ENCODE measurements around the gene TFIP11.

TFIP11 gene
- long read RNA-seq, transcript TFIP11-201 (16 exons, 2,896 nt) = minor isoform, 45 of 590 reads
- long read RNA-seq, transcript TFIP11-204 (15 exons, 3,586 nt) = major isoform, 457 of 590 reads
- long read RNA-seq, partial matches to known transcripts = 11 of 590 reads
- long read RNA-seq, other reads (novel, unspliced or antisense) = 72 of 590 reads

DNA sequence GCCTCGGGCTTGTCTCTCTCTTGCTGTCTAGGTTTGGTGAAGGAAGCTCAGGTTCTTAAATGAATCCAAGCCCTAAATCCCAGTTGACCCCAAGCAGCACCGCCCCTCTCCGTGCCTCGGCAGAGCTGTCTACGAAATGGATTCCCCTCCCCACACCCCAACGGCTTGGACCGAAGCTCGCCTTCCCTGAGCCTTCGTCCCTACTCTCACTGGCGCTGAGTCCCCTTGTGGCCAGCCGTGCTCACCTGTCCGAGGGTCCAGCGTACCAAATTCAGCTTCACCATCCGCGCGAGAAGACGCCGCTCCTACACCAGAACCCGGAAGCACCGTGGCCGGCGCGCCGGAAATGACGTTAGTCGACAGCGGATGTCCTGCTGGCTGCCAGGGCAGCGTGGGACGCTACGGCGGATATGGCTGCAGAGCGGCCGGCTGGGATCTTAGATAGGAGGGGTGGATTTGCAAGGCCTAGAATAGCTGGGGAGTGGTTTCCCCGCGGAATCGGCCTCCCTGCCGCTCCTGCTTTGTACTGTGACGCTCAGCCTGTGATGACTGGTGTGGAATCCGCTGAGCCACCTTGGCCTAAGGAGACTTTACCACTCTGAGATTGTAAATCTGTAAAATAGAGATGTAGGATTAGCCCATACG is at the start of gene TFIP11:
Gene TFIP11, minus strand, starts transcription at position 325 of the 645 bp plus-strand sequence. CDS start 2,201 bp downstream, outside the sequence.
- peak; percentile 73 to 93 for DNase-seq (ENCODE audit: low read depth in 1 of 2, low spot score in 1 of 2)
- TF ChIP-seq GABPA (IDR thresholded peaks at IDR 0.05; ENCODE audit: low read depth) (peak; percentile 95), SPI1 (IDR thresholded peaks at IDR 0.05; ENCODE audit: borderline replicate concordance, low read depth) (no peak), POLR2AphosphoS5 (IDR thresholded peaks at IDR 0.05; ENCODE audit: low read depth) (peak; percentile 90)
- Histone ChIP-seq H3K27me3 (ENCODE audit: insufficient read depth, poor library complexity, severe bottlenecking) (no peaks in the 10 kb centered on the region), H3K4me3 (replicated peaks; ENCODE audit: insufficient read depth, low read length) (peak within 1 kb of the TSS; percentile 100), H3K27ac (replicated peaks) (peak within 1 kb of the TSS; percentile 49)

DNA sequence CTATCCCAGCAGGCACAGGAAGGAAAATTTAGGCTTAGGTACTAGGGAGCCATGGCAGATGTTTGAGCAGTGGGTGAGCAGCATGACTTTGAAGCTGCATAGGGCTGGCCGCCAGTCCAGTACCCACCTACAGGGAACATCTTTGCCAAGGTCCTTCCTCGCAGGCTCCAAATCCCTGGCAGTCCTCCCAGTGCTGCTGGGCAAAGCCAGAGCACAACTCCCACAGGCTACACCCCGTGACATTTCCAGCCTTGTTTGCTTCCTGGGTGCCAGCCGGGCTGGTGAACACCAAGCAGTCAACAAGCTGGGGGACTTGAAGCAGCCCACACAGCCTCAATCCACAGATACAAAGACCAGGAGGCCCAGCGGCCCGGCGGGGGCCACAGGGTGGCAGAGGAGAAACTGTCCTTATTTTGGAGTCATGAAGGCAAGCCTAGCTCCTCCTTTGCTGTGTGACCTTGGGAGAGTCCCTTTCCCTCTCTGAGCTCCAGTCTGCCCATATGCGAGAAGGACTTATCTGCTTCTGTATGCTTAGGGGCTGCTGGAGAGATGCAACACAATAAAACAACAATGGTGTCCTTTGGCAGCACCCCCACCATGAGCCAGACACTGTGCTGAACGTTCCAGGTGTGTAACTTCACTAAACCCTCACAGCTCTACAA is 49.6 kb upstream of the TFIP11 start:
- TF ChIP-seq, protein P1, sequence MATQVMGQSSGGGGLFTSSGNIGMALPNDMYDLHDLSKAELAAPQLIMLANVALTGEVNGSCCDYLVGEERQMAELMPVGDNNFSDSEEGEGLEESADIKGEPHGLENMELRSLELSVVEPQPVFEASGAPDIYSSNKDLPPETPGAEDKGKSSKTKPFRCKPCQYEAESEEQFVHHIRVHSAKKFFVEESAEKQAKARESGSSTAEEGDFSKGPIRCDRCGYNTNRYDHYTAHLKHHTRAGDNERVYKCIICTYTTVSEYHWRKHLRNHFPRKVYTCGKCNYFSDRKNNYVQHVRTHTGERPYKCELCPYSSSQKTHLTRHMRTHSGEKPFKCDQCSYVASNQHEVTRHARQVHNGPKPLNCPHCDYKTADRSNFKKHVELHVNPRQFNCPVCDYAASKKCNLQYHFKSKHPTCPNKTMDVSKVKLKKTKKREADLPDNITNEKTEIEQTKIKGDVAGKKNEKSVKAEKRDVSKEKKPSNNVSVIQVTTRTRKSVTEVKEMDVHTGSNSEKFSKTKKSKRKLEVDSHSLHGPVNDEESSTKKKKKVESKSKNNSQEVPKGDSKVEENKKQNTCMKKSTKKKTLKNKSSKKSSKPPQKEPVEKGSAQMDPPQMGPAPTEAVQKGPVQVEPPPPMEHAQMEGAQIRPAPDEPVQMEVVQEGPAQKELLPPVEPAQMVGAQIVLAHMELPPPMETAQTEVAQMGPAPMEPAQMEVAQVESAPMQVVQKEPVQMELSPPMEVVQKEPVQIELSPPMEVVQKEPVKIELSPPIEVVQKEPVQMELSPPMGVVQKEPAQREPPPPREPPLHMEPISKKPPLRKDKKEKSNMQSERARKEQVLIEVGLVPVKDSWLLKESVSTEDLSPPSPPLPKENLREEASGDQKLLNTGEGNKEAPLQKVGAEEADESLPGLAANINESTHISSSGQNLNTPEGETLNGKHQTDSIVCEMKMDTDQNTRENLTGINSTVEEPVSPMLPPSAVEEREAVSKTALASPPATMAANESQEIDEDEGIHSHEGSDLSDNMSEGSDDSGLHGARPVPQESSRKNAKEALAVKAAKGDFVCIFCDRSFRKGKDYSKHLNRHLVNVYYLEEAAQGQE (IDR thresholded peaks at IDR 0.05; ENCODE audit: insufficient replicate concordance, low read depth) = no peak
- TF ChIP-seq, protein P2, sequence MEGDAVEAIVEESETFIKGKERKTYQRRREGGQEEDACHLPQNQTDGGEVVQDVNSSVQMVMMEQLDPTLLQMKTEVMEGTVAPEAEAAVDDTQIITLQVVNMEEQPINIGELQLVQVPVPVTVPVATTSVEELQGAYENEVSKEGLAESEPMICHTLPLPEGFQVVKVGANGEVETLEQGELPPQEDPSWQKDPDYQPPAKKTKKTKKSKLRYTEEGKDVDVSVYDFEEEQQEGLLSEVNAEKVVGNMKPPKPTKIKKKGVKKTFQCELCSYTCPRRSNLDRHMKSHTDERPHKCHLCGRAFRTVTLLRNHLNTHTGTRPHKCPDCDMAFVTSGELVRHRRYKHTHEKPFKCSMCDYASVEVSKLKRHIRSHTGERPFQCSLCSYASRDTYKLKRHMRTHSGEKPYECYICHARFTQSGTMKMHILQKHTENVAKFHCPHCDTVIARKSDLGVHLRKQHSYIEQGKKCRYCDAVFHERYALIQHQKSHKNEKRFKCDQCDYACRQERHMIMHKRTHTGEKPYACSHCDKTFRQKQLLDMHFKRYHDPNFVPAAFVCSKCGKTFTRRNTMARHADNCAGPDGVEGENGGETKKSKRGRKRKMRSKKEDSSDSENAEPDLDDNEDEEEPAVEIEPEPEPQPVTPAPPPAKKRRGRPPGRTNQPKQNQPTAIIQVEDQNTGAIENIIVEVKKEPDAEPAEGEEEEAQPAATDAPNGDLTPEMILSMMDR (IDR thresholded peaks at IDR 0.05; ENCODE audit: insufficient read depth, low read length) = no peak
- no peak for TF ChIP-seq POLR2AphosphoS5 (IDR thresholded peaks at IDR 0.05; ENCODE audit: low read depth)
- no peak for TF ChIP-seq GABPA (IDR thresholded peaks at IDR 0.05; ENCODE audit: low read depth)
- TF ChIP-seq SPI1 (IDR thresholded peaks at IDR 0.05; ENCODE audit: borderline replicate concordance, low read depth) = no peak
- no peak overlapping the region for H3K27ac ChIP-seq (replicated peaks)

DNA sequence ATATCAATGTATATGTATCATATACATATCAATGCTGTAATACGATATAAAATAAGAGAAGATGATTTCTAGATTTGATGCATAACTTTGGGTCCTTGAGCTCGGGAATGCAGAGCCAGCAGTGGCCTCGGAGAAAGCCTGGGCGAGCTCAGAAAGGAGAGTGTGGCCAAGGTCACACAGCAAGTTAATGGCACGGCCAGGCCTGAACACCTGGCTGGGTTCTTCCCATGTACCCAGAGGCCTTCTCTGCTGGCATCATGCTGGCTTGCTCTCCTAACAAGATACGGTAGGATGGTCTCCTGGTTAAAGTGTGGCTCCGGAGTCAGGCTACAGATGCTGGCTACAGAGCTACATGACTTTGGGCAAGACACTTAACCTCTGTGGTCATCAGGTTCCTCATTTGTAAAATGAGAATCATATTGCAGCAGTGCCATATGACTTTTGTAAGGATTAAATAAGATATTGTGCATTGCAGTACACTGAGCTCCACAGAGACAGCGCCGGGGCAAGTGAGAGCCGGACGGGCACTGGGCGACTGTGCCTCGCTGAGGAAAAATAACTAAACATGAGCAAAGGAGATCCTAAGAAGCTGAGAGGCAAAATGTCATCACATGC is 47.8 kb upstream of the TFIP11 start:
- H3K27me3 ChIP-seq (ENCODE audit: insufficient read depth, poor library complexity, severe bottlenecking) = no peaks in the 10 kb centered on the region
- H3K27ac ChIP-seq (replicated peaks) = no peak overlapping the region
- TF ChIP-seq SPI1 (IDR thresholded peaks at IDR 0.05; ENCODE audit: borderline replicate concordance, low read depth) (no peak), POLR2AphosphoS5 (IDR thresholded peaks at IDR 0.05; ENCODE audit: low read depth) (no peak), GABPA (IDR thresholded peaks at IDR 0.05; ENCODE audit: low read depth) (no peak)
- TF ChIP-seq, protein P1 (IDR thresholded peaks at IDR 0.05; ENCODE audit: insufficient replicate concordance, low read depth) = no peak
- TF ChIP-seq, protein P2 (IDR thresholded peaks at IDR 0.05; ENCODE audit: insufficient read depth, low read length) = no peak
- H3K4me3 ChIP-seq (replicated peaks; ENCODE audit: insufficient read depth, low read length) = no peak overlapping the region
- peak in 1 of 2 experiments; percentile 52 for DNase-seq (ENCODE audit: low read depth in 1 of 2, low spot score in 1 of 2)

More for the DNA sequence above, 49.6 kb upstream of the TFIP11 start:
- no peak for DNase-seq (ENCODE audit: low read depth in 1 of 2, low spot score in 1 of 2)
- Histone ChIP-seq H3K27me3 (ENCODE audit: insufficient read depth, poor library complexity, severe bottlenecking) (no peaks in the 10 kb centered on the region), H3K4me3 (replicated peaks; ENCODE audit: insufficient read depth, low read length) (no peak overlapping the region)

All from HL-60 (cell line).